Right lobe of liver (tissue), 6 donors: Measurements from ENCODE around the gene GLYATL3. TPM values are rescaled to one million over a fixed set of nuclear protein-coding genes. Genes with fewer than 3 reads are reported as not detected.

Experiments
- ATAC-seq, 4 donors: fragments of 200-7000 bp; cut with Tn5 transposase; one replicate each; pipeline ENCODE4 v1.9.1; 2020; ENCODE audit warnings: mild to moderate bottlenecking in 4 of 4, moderate library complexity in 4 of 4
- DNase-seq, 3 donors: peaks; one replicate each; pipeline ENCODE4 v3.0.0-alpha.2; 2020
- H3K27ac ChIP-seq, 3 donors: fragments of 200-600 bp; one replicate each; pipeline ENCODE4 v1.8.0; 2022
- H3K27me3 ChIP-seq, 2 donors: fragments of 200-600 bp; one replicate each; pipeline ENCODE4 v1.8.0; 2022
- H3K36me3 ChIP-seq, 4 donors: fragments of 200-600 bp; sonication (generic) in 1 of 4; one replicate each; pipeline versions ENCODE4 v1.5.1 to v1.8.0; 2017 to 2022; ENCODE audit warnings: control low read depth in 1 of 4
- H3K4me1 ChIP-seq, 4 donors: fragments of 200-600 bp; sonication (generic) in 1 of 4; one replicate each; pipeline versions ENCODE4 v1.5.1 to v1.8.0; 2017 to 2022; ENCODE audit warnings: control low read depth in 1 of 4
- H3K4me3 ChIP-seq, 3 donors: fragments of 200-600 bp; one replicate each; pipeline ENCODE4 v1.8.0; 2022
- H3K9me3 ChIP-seq, 4 donors: fragments of 200-600 bp; sonication (generic) in 1 of 4; one replicate each; pipeline versions ENCODE4 v1.5.1 to v1.8.0; 2017 to 2022; ENCODE audit warnings: control low read depth in 1 of 4
- POLR2A ChIP-seq: fragments of 450-650 bp; IDR thresholded peaks from one replicate; pipeline ENCODE4 v1.6.1; 2017; ENCODE audit warnings: antibody characterized with exemption, mild to moderate bottlenecking
- WGBS: methylation state at CpG from one replicate; pipeline ENCODE4 v1.1.6; 2018; ENCODE audit warnings: low coverage, low lambda C conversion rate; ENCODE audit not compliant: insufficient coverage; ENCODE audit errors: missing lambda C conversion rate; 5-methylcytosine and 5-hydroxymethylcytosine counted together
- intact Hi-C, 2 donors: fragments of 100-400 bp; cut with DNase I; formaldehyde crosslinking; loops; one replicate each; pipeline versions ENCODE4 v1.11.2 to v1.14.1; 2022
- total RNA-seq, 6 experiments: library from RNA; depleted of rRNA in 2 of 6; stranded (reverse); fragments of >200 nt in 2 of 6; fragmentation: NEBNext Ultra II Directional in 3 of 6; extraction: Animal tissue kit (Norgen Biotek cat#: 25700) in 3 of 6; gene quantifications; one replicate each; pipeline versions ENCODE4 v1.1.0 to v1.2.4, GENCODE V29; 2016 to 2023
- TF ChIP-seq, protein P1 (sequence below), 4 donors: fragments of 200-600 bp in 3 of 4; fragments of 450-650 bp in 1 of 4; IDR thresholded peaks; one replicate each; pipeline versions ENCODE4 v1.5.1 to v1.8.0; 2016 to 2022; ENCODE audit warnings: antibody characterized with exemption in 4 of 4, mild to moderate bottlenecking in 2 of 4
- donor health status: DM: no; HTN: yes; CAD: no.
- donor health status: DM: no; HTN: no; CAD: no.
- donor health status: DM: no; HTN: no; CAD: no.
- donor health status: DM: no; HTN: yes; CAD: no.
- donor health status: DM: no; HTN: yes; CAD: no.

Gene GLYATL3
- total RNA-seq, 6 experiments from 2014 or later = 0.44 to 0.48 TPM; not detected in 4

DNA sequence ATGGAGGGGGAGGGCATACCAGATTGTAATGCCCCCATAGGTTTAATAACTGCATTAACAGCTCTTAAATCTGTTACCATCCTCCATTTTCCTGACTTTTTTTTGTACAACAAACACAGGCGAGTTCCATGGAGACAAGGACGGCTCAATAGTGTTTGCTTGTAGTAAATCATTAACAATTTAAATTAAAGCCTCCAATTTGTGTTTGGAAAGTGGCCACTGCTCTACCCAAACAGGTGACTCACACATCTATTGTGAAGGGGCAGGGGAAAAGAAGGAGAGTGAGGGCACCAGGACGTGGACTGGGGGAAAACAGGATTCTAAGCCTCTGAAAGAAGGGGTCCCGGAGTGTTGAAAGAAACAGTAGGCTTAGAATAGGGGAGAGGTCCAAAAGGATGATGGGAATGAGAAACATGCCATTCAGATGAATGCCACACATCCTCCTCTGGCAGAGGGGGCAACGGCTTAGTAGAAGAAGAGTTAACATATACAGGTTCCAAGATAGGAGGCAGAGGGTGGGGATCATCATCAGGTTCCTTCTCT, 6.9 kb downstream of the GLYATL3 start:
- 33% methylated on average over 5 of the region's 5 CpGs for WGBS
- Histone ChIP-seq H3K27me3 (no peaks in the 10 kb centered on the region), H3K36me3 (no peaks in the 10 kb centered on the region), H3K27ac (peak overlapping the region in 2 of 3 donors; percentile 36 to 59), H3K4me3 (peak overlapping the region in 1 of 3 donors; percentile 7), H3K4me1 (peaks cover 0 to 20% (median 8%) of the 10 kb centered on the region in 4 donors), H3K9me3 (no peaks in the 10 kb centered on the region)
- intact Hi-C loops = no loop called here
- no peak for TF ChIP-seq POLR2A
- TF ChIP-seq, protein P1, sequence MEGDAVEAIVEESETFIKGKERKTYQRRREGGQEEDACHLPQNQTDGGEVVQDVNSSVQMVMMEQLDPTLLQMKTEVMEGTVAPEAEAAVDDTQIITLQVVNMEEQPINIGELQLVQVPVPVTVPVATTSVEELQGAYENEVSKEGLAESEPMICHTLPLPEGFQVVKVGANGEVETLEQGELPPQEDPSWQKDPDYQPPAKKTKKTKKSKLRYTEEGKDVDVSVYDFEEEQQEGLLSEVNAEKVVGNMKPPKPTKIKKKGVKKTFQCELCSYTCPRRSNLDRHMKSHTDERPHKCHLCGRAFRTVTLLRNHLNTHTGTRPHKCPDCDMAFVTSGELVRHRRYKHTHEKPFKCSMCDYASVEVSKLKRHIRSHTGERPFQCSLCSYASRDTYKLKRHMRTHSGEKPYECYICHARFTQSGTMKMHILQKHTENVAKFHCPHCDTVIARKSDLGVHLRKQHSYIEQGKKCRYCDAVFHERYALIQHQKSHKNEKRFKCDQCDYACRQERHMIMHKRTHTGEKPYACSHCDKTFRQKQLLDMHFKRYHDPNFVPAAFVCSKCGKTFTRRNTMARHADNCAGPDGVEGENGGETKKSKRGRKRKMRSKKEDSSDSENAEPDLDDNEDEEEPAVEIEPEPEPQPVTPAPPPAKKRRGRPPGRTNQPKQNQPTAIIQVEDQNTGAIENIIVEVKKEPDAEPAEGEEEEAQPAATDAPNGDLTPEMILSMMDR (IDR thresholded peaks at IDR 0.05) = no peak
- DNase-seq = no peak
- ATAC-seq = peak; percentile 30 to 86 (median 68)

DNA sequence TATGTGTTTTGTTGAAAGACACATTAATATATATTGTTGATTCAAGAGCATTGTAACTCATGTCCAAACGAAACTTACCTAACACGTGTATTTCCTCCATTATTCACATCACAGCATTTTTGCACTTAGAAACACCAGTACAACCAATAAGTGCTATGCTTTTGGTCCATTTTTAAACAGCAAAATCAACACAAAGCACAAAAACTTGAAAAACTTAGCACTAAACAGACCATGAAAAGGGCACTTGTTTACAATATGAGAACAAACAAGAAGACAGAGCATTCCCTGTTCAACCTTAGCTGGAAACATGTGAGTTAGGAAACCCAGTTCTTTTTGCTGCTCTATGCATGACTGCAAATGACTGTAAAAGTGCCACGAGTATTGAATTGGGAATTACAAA, 9.6 kb downstream of the GLYATL3 start:
- Histone ChIP-seq H3K36me3 (no peaks in the 10 kb centered on the region), H3K27ac (no peak overlapping the region), H3K27me3 (no peaks in the 10 kb centered on the region), H3K4me3 (no peak overlapping the region), H3K4me1 (peaks cover 0 to 35% (median 15%) of the 10 kb centered on the region in 4 donors), H3K9me3 (no peaks in the 10 kb centered on the region)
- ATAC-seq = no peak
- intact Hi-C loops = no loop called here
- TF ChIP-seq, protein P1 (IDR thresholded peaks at IDR 0.05) = no peak
- TF ChIP-seq POLR2A = no peak
- DNase-seq = no peak
- WGBS = 62% methylated on average over 3 of the region's 3 CpGs

GRCh38 chr6:49513153-49513989, 13.6 kb downstream of the GLYATL3 start:
- H3K27ac ChIP-seq = peak overlapping the region in 2 of 3 donors; percentile 57 to 81
- peak in 1 of 3 donors; percentile 60 for DNase-seq
- WGBS = 12% methylated on average over 2 of the region's 2 CpGs
- intact Hi-C loops = no loop called here
- H3K4me3 ChIP-seq = peak overlapping the region in 1 of 3 donors; percentile 4
- ATAC-seq = peak; percentile 77 to 91 (median 80)
- H3K27me3 ChIP-seq = no peaks in the 10 kb centered on the region
- H3K4me1 ChIP-seq = peaks cover 0 to 32% (median 12%) of the 10 kb centered on the region in 4 donors
- TF ChIP-seq POLR2A = no peak
- TF ChIP-seq, protein P1 (IDR thresholded peaks at IDR 0.05) = no peak
- H3K36me3 ChIP-seq = no peaks in the 10 kb centered on the region
- no peaks in the 10 kb centered on the region for H3K9me3 ChIP-seq

- Histone ChIP-seq H3K27ac (peak overlapping the region in 2 of 3 donors; percentile 57 to 81), H3K9me3 (no peaks in the 10 kb centered on the region), H3K27me3 (no peaks in the 10 kb centered on the region), H3K4me1 (peaks cover 0 to 26% (median 8%) of the 10 kb centered on the region in 4 donors), H3K36me3 (no peaks in the 10 kb centered on the region), H3K4me3 (no peak overlapping the region)
- ATAC-seq (peak; percentile 30 to 64 (median 54)), DNase-seq (no peak)
- TF ChIP-seq POLR2A = no peak
- TF ChIP-seq, protein P1 (IDR thresholded peaks at IDR 0.05) = no peak
- WGBS = 32% methylated on average over 8 of the region's 8 CpGs
- intact Hi-C loops = no loop called here
Observed at GRCh38 chr6:49514571-49515484, 15.1 kb downstream of the GLYATL3 start.
